Heart right ventricle (tissue), 16 donors: ENCODE measurements around the gene U2AF2. TPM values are rescaled to one million over a fixed set of nuclear protein-coding genes. Genes with fewer than 3 reads are reported as not detected.

Source experiments
- ATAC-seq, 8 donors: fragments of 200-7000 bp; cut with Tn5 transposase; one replicate each; pipeline ENCODE4 v1.9.1; 2020; ENCODE audit warnings: mild to moderate bottlenecking in 8 of 8, moderate library complexity in 8 of 8, moderate number of reproducible peaks in 1 of 8
- DNase-seq, 2 donors: peaks; one replicate each; pipeline ENCODE4 v3.0.0-alpha.2; 2020
- H3K27ac ChIP-seq, 10 donors: fragments of 200-600 bp; sonication (generic) in 2 of 10; one replicate each; pipeline versions ENCODE4 v1.5.0 to v1.8.0; 2020 to 2022; ENCODE audit warnings: mild to moderate bottlenecking in 3 of 10
- H3K27me3 ChIP-seq, 7 donors: fragments of 200-600 bp; one replicate each; pipeline ENCODE4 v1.8.0; 2021 to 2022; ENCODE audit warnings: mild to moderate bottlenecking in 2 of 7
- H3K36me3 ChIP-seq, 9 donors: fragments of 200-600 bp; sonication (generic) in 1 of 9; one replicate each; pipeline versions ENCODE4 v1.5.0 to v1.8.0; 2020 to 2022; ENCODE audit warnings: mild to moderate bottlenecking in 2 of 9
- H3K4me1 ChIP-seq, 9 donors: fragments of 200-600 bp; sonication (generic) in 1 of 9; one replicate each; pipeline versions ENCODE4 v1.5.0 to v1.8.0; 2020 to 2022; ENCODE audit warnings: mild to moderate bottlenecking in 4 of 9
- H3K4me3 ChIP-seq, 10 donors: fragments of 200-600 bp; sonication (generic) in 2 of 10; one replicate each; pipeline versions ENCODE4 v1.5.0 to v1.8.0; 2020 to 2022; ENCODE audit warnings: mild to moderate bottlenecking in 7 of 10, moderate library complexity in 2 of 10
- H3K9me3 ChIP-seq, 11 donors: fragments of 200-600 bp in 10 of 11; sonication (generic) in 2 of 11; one replicate each; pipeline versions ENCODE4 v1.5.0 to v1.8.0; 2013 to 2022; ENCODE audit warnings: mild to moderate bottlenecking in 2 of 11, control low read depth in 1 of 11, moderate library complexity in 1 of 11
- CTCF ChIP-seq, 9 donors: fragments of 200-600 bp; sonication (generic) in 2 of 9; IDR thresholded peaks; one replicate each; pipeline versions ENCODE4 v1.5.0 to v1.8.0; 2021 to 2022; ENCODE audit warnings: antibody characterized with exemption in 9 of 9, mild to moderate bottlenecking in 5 of 9, moderate library complexity in 1 of 9
- WGBS, 2 donors: extraction: QIAGEN DNeasy Blood & Tissue Kit; methylation state at CpG; one replicate each; pipeline ENCODE4 v1.1.7; 2013; ENCODE audit warnings: inconsistent platforms in 1 of 2; 5-methylcytosine and 5-hydroxymethylcytosine counted together
- intact Hi-C, 10 donors: fragments of 100-400 bp; cut with DNase I; formaldehyde crosslinking; loops; one replicate each; pipeline versions ENCODE4 v1.11.1 to v1.14.2; 2022
- polyA plus RNA-seq, 2 donors: library from polyadenylated mRNA; stranded (reverse); fragments of 200-250 nt; gene quantifications; one replicate each; pipeline ENCODE4 v1.2.3, GENCODE V29; 2013
- total RNA-seq, 10 donors: library from RNA; stranded (reverse); fragmentation: NEBNext Ultra II Directional in 3 of 10; extraction: Animal tissue kit (Norgen Biotek cat#: 25700) in 3 of 10; gene quantifications; one replicate each; pipeline versions ENCODE4 v1.2.1 to v1.2.4, GENCODE V29; 2021 to 2023
- donor health status: Arrhythmogenic right ventricular cardiomyopathy.
- donor health status: ischemic (EF 13 %, LVEDD 7.1; RV severe dilation, severe dysfunction).
- donor health status: healthy with polysubstance abuse.
- donor health status: DM: no; HTN: yes; CAD: no.
- donor health status: DM: no; HTN: no; CAD: no.
- donor health status: ischemic (EF 25% LVEDD 6.9; RV normal size, moderate dysfunction).
- donor health status: ischemic (EF 25% LVEDD 5.7; RV mildly dilated, moderate dysfunction).
- donor health status: healthy.
- donor health status: DM: yes; HTN: yes; CAD: no.
- donor health status: Ischemic cardiomyopathy.
- donor health status: ischemic (EF 35%, LVEDD 5.7; RV mildly dilated, moderate dysfunction).
- donor health status: nonischemic (EF 11% LVEDD 7.7; RV severe dilation, severe dysfunction).
- donor health status: DM: yes; HTN: yes; CAD: no.
- donor health status: PGD.
- donor health status: ischemic (EF 29% LVEDD 5.4; RV normal size, mild dysfunction).
- donor health status: nonischemic (EF 23%, LVEDD 6.1; RV moderate dilation, normal function).

Gene U2AF2
- total and polyA plus RNA-seq, 12 donors: 64.1 to 100 (median 74.4) TPM

DNA sequence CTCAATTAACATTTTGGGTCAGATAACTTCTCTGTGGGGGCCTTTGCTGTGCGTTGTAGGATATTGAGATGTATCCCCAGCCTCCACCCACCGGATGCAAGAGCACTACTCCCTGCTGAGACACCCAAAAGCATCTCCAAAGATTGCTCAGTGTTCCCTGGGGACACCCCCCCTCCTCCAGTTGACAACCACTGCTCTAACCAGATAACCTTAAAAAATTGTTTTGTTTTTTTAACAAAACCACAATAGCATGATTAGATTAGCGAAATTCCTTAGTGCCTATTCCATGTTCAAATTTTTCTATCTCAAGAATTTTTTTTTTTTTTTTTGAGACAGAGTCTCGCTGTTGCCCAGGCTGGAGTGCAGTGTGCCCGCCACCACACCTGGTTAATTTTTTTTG, 17.6 kb downstream of the U2AF2 start:
- Histone ChIP-seq H3K9me3 (no peaks in the 10 kb centered on the region), H3K4me1 (peaks cover 9 to 39% (median 32%) of the 10 kb centered on the region in 9 donors), H3K27ac (no peak overlapping the region), H3K4me3 (no peak overlapping the region), H3K36me3 (peaks cover 0 to 70% (median 21%) of the 10 kb centered on the region in 9 donors), H3K27me3 (no peaks in the 10 kb centered on the region)
- intact Hi-C loops: loop anchor here in 1 of 10 donors (2.0 kb wide), 1 partner anchor 16 kb away; no protein-coding TSS in a partner anchor
- TF ChIP-seq CTCF (IDR thresholded peaks at IDR 0.05): no peak
- DNase-seq (no peak), ATAC-seq (no peak)
- 81% methylated on average over 5 of the region's 5 CpGs for WGBS, 2 donors

- TF ChIP-seq CTCF (IDR thresholded peaks at IDR 0.05): no peak
- Histone ChIP-seq H3K4me3 (no peak overlapping the region), H3K9me3 (no peaks in the 10 kb centered on the region), H3K4me1 (peaks cover 13 to 48% (median 40%) of the 10 kb centered on the region in 9 donors), H3K36me3 (peaks cover 0 to 69% (median 18%) of the 10 kb centered on the region in 9 donors), H3K27ac (no peak overlapping the region), H3K27me3 (no peaks in the 10 kb centered on the region)
- no peak for ATAC-seq
- DNase-seq: no peak
- 75 to 80% methylated on average over 9 of the region's 9 CpGs for WGBS, 2 donors
- intact Hi-C loops: loop anchor here in 1 of 10 donors (2.0 kb wide), 1 partner anchor 17 kb away; no protein-coding TSS in a partner anchor
These were observed 18.6 kb downstream of the U2AF2 start for GRCh38 chr19:55673465-55673864.

GRCh38 chr19:55673889-55674288, 19.1 kb downstream of the U2AF2 start:
- 57 to 68% methylated on average over 13 to 15 of the region's 15 CpGs for WGBS, 2 donors
- H3K36me3 ChIP-seq: peaks cover 0 to 69% (median 18%) of the 10 kb centered on the region in 9 donors

GRCh38 chr19:55674459-55674840, 19.6 kb downstream of the U2AF2 start:
- WGBS, 2 donors: 21 to 25% methylated on average over 17 of the region's 17 CpGs
- intact Hi-C loops: no loop called here
- Histone ChIP-seq H3K27ac (peak overlapping the region in 9 of 10 donors; percentile 88 to 97 (median 94)), H3K9me3 (no peaks in the 10 kb centered on the region), H3K36me3 (peaks cover 0 to 69% (median 18%) of the 10 kb centered on the region in 9 donors), H3K4me3 (peak overlapping the region; percentile 39 to 97 (median 79)), H3K27me3 (no peaks in the 10 kb centered on the region), H3K4me1 (peaks cover 13 to 58% (median 46%) of the 10 kb centered on the region in 9 donors)
- DNase-seq (no peak), ATAC-seq (peak in 1 of 8 donors; percentile 2)
- TF ChIP-seq CTCF (IDR thresholded peaks at IDR 0.05): no peak

More at GRCh38 chr19:55673889-55674288, 19.1 kb downstream of the U2AF2 start:
- H3K4me1 ChIP-seq: peaks cover 13 to 52% (median 43%) of the 10 kb centered on the region in 9 donors
- no peaks in the 10 kb centered on the region for H3K27me3 ChIP-seq
- H3K9me3 ChIP-seq: no peaks in the 10 kb centered on the region
- ATAC-seq: no peak
- TF ChIP-seq CTCF (IDR thresholded peaks at IDR 0.05): no peak
- no peak overlapping the region for H3K4me3 ChIP-seq
- no peak overlapping the region for H3K27ac ChIP-seq
- no peak for DNase-seq
- intact Hi-C loops: loop anchor here in 1 of 10 donors (2.0 kb wide), 1 partner anchor 17 kb away; no protein-coding TSS in a partner anchor
